ENCODE measurements around the gene PRDM15. TPM values are rescaled to one million over a fixed set of nuclear protein-coding genes. Genes with fewer than 3 reads are reported as not detected.
A peak's percentile ranks its signal among the peaks of the same experiment; 100 is the strongest.

PRDM15 gene
- total RNA-seq, 1 donor from 2014 or later: 12.0 TPM

DNA sequence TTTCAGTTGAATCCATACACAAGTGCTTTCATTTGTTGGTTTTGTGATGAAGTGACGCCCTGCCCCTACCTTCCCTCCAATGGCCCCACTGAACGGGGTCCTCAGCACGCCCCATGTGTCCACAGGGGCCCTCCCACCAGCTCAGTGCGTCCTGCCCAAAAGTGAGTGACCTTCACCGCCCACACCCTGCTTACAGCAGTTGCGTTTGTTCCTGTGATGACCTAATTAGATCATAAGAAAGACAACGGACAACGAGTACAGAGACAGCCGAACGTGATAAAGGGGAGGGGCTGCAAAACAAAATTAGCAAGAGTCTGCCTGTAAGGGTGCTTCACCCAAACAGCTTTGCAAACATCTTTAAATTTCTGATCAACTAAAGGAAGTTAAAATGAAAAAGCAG, 74.1 kb downstream of the PRDM15 start:
- H3K9me3 Mint-ChIP-seq: peaks cover 8% of the 10 kb centered on the region
- TF ChIP-seq, protein P1, sequence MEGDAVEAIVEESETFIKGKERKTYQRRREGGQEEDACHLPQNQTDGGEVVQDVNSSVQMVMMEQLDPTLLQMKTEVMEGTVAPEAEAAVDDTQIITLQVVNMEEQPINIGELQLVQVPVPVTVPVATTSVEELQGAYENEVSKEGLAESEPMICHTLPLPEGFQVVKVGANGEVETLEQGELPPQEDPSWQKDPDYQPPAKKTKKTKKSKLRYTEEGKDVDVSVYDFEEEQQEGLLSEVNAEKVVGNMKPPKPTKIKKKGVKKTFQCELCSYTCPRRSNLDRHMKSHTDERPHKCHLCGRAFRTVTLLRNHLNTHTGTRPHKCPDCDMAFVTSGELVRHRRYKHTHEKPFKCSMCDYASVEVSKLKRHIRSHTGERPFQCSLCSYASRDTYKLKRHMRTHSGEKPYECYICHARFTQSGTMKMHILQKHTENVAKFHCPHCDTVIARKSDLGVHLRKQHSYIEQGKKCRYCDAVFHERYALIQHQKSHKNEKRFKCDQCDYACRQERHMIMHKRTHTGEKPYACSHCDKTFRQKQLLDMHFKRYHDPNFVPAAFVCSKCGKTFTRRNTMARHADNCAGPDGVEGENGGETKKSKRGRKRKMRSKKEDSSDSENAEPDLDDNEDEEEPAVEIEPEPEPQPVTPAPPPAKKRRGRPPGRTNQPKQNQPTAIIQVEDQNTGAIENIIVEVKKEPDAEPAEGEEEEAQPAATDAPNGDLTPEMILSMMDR (conservative IDR thresholded peaks at IDR 0.05): no peak
- no peak overlapping the region for H3K4me3 Mint-ChIP-seq
- H3K4me1 Mint-ChIP-seq: peaks cover 21% of the 10 kb centered on the region
- peak overlapping the region; percentile 2 for H3K27ac Mint-ChIP-seq (ENCODE audit: unreplicated experiment)
- H3K36me3 Mint-ChIP-seq (ENCODE audit: low read depth): peaks cover 13% of the 10 kb centered on the region
- no peaks in the 10 kb centered on the region for H3K27me3 Mint-ChIP-seq (ENCODE audit: low read depth)
- no peak for DNase-seq (ENCODE audit: low read depth, low spot score)

DNA sequence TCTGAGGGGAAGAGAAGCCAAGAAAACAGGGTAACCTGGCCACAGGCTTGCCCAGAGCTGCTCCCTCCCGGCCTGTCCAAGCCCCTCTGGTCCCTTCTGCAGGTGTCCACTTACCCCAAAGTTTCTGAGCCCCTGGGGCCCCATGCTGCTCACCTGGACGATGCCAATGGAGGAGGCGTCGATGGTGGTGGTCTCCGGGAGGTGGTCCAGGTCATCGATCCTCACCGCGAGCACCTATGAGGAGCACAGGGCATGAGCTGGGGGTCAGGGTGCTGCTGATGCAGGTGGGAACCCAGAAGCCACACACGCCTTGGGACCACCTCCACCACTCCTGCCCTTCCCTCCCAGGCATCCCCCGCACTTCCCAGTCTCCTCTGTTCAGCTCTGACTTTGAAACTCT, 74.8 kb downstream of the PRDM15 start:
- Mint-ChIP-seq H3K4me3 (no peak overlapping the region), H3K36me3 (ENCODE audit: low read depth) (peaks cover 10% of the 10 kb centered on the region), H3K9me3 (peaks cover 8% of the 10 kb centered on the region), H3K27ac (ENCODE audit: unreplicated experiment) (peak overlapping the region; percentile 88), H3K27me3 (ENCODE audit: low read depth) (no peaks in the 10 kb centered on the region), H3K4me1 (peaks cover 27% of the 10 kb centered on the region)
- no peak for DNase-seq (ENCODE audit: low read depth, low spot score)
- TF ChIP-seq, protein P1 (conservative IDR thresholded peaks at IDR 0.05): no peak

GRCh38 chr21:41803316-41803715, 75.8 kb downstream of the PRDM15 start:
- DNase-seq (ENCODE audit: low read depth, low spot score): no peak
- H3K36me3 Mint-ChIP-seq (ENCODE audit: low read depth): peaks cover 10% of the 10 kb centered on the region
- TF ChIP-seq, protein P1 (conservative IDR thresholded peaks at IDR 0.05): no peak

DNA sequence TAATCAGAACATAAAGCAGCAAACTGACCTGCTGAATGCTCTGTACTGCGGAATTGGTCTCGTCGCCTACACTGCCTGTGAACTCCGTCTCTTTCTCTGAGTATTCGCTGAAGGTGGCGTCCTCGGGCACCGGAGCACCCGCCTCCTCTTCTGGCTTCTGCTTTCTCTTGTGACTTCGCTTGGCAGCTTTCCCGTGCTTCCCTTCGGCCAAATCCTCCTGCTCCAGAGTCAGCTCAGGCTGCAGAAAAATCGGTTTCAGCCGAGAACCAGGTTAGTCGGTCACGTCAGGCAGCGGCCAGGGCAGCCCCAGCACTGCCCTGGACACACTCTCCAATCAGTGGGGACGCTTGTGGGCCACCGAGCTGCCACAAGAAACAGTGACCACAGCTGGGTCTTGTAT, 76.5 kb downstream of the PRDM15 start:
- peaks cover 8% of the 10 kb centered on the region for H3K9me3 Mint-ChIP-seq
- TF ChIP-seq, protein P1 (conservative IDR thresholded peaks at IDR 0.05): no peak
- DNase-seq (ENCODE audit: low read depth, low spot score): no peak
- no peaks in the 10 kb centered on the region for H3K27me3 Mint-ChIP-seq (ENCODE audit: low read depth)
- peaks cover 9% of the 10 kb centered on the region for H3K36me3 Mint-ChIP-seq (ENCODE audit: low read depth)
- H3K4me1 Mint-ChIP-seq: peaks cover 29% of the 10 kb centered on the region
- no peak overlapping the region for H3K27ac Mint-ChIP-seq (ENCODE audit: unreplicated experiment)
- no peak overlapping the region for H3K4me3 Mint-ChIP-seq

More at GRCh38 chr21:41803316-41803715, 75.8 kb downstream of the PRDM15 start:
- H3K4me1 Mint-ChIP-seq: peaks cover 29% of the 10 kb centered on the region
- no peaks in the 10 kb centered on the region for H3K27me3 Mint-ChIP-seq (ENCODE audit: low read depth)
- H3K27ac Mint-ChIP-seq (ENCODE audit: unreplicated experiment): no peak overlapping the region
- no peak overlapping the region for H3K4me3 Mint-ChIP-seq
- H3K9me3 Mint-ChIP-seq: peaks cover 8% of the 10 kb centered on the region

DNA sequence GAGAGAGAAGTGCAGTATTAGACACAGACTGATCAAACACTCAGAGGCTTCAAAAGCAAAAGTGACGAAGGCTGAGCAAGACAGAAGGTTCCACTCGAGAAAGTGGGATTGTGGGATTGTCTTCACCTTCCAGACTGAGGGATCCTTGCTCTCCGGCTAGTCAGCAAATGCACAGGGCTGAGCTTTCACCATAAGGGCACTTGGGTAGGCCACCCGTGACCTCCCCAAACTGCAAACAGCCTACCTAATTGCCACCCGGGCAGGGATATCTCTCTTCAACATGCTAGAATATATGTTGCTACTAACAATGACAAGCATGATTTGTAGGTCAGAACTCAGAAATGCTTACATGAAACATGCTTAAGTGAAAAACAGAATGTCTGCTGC, 77.0 kb downstream of the PRDM15 start:
- peaks cover 5% of the 10 kb centered on the region for H3K36me3 Mint-ChIP-seq (ENCODE audit: low read depth)
- no peak for DNase-seq (ENCODE audit: low read depth, low spot score)
- no peaks in the 10 kb centered on the region for H3K27me3 Mint-ChIP-seq (ENCODE audit: low read depth)
- no peak overlapping the region for H3K27ac Mint-ChIP-seq (ENCODE audit: unreplicated experiment)
- TF ChIP-seq, protein P1 (conservative IDR thresholded peaks at IDR 0.05): no peak
- no peak overlapping the region for H3K4me3 Mint-ChIP-seq
- H3K9me3 Mint-ChIP-seq: peaks cover 8% of the 10 kb centered on the region
- H3K4me1 Mint-ChIP-seq: peaks cover 29% of the 10 kb centered on the region
